Bone marrow (tissue), 2 donors: ENCODE measurements around the gene ACAP1.

ENCODE experiments used
- DNase-seq, 2 donors: peaks; one replicate each; lab custom pipeline; 2025; lab: John Stamatoyannopoulos, UW

Gene ACAP1

DNA sequence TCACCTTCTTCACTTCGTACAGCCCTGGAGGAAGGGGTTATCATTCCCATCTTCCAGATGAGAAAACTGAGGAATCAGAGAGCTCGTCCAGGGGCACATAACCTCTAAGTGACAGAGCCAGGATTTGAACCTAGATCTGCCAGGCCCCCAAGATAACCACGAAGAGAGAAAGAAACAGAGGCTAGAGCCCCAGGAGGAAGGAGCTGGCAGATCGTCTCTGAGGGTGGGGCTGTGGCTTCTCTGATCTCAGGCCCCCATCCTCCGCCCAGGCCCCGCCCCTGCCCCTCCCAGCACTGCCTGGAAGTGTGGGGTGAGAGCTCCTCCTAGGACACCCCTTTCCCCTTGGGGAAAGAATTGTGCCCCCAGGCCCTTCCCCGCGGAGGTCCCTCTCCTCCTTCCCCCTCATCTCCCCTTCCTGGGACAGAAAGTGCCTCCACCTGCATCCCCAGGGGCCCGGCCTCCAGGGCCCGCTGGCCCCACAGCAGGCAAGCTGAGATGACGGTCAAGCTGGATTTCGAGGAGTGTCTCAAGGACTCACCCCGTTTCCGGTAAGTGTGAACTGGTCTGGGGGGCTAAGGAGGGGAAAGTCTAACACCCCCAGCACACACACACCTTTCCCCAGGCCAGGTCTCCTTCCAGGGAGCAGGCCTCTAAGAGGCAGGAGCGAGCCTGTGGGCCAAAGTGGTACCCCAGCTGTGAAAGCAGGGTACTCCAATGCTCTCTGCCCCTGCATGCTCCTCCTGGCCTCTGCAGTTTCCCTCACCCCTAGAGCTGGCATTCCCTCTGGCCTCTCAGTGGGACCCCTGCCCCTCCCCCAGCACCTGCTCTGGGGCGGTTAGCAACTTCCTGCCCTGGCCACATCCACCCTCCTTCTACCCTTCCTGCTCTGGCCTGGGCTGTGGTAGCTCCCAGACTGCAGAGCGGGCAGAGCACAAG, at the start of gene ACAP1:
Gene ACAP1, plus strand, starts transcription at position 290 of the 936 bp plus-strand sequence. Its CDS starts 206 bp downstream, at position 496.
- peak; percentile 35 to 46 for DNase-seq

- DNase-seq = no peak
Measured at GRCh38 chr17:7289256-7290032, 46.9 kb upstream of the ACAP1 start.

DNA sequence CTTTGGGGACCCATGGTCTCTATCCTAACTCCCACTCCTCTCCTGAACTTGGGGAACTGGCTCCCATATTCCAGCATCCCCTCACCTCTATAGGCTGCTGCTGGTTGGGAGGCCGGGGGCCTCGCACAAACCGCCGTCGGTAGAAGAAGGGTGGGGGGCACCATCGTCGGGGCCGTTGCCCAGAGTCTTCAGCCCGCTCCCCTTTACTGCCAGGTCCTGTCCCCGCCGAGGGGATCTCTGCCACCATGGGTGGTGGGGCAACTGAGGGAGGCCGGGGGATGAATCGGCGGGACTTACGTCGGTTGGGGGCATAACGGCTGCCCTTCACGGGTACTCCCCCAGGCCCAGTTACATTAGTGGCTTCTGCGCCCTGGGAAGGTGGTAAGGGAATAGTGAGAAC, 46.2 kb upstream of the ACAP1 start:
- DNase-seq = no peak

- DNase-seq = no peak
Measured at GRCh38 chr17:7290685-7291084, 45.6 kb upstream of the ACAP1 start.

GRCh38 chr17:7292194-7292593, 44.1 kb upstream of the ACAP1 start:
- DNase-seq = no peak

- no peak for DNase-seq
Measured at GRCh38 chr17:7292729-7293128, 43.6 kb upstream of the ACAP1 start.

- DNase-seq = no peak
Measured at GRCh38 chr17:7293159-7293558, 43.2 kb upstream of the ACAP1 start.

DNA sequence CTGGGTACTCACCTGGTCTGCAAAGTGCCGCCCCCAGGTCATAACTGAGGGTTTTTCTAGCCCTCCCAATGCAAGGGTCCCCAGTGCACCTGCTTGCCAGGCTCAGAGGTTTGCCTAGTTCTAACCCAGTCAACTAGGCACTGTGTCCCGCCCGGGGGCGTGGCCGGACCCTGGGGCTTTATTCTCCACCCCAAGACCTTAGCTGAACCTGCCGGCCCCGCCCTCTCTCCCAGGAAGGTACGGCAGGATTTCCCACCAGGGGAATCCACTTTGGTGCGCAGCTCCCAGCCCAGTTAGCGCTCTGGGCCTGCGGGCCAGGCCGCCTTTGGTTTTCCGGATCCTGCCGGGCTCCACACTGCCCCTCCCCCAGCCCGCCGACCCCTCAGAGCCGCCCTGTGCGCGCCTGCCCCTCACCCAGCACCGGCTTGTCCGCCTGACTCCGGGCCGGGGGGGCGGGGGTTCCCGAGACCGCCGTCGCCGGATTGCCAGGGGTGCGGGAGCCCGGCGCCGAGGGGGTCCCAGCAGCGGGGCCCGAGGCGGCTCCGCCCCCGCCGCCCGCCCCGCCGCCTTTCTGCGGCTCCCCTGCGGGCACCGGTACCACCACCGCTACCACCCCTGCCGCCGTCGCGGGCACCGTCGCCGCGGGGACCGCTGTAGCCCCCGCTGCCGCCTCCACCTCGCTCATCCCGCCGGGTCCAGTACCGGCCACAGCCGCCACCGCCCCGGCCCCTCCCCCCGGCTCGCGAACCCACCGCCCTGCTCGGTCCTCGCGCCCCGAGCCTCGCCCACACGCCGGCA, 42.3 kb upstream of the ACAP1 start:
- DNase-seq = no peak

DNA sequence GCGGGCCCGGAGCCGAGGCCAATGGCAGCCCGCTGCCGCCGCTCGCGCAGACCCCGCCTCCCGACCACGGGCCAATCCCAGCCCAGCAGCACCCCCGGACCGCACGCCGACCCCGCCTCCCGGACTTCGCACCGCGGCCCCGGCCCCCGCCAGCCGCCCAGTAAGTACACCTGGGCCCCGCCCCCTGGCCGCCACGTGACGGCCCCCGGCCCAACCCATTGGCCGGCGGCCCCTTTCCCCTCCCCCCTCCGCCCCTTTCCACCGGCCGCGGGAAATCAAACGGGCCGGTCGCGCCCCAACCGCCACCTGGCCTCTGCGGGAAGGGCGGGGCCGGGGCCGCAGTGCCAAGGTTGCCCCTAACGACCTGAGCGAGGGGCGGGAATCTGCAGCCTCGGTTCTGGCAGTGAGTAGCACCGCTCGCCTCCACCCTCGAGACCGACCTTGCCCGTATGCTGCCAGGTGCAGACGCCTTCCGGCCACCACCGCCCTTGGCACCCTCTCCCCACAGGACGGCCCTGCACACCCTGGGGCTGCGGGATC, 41.6 kb upstream of the ACAP1 start, which contains the start of gene YBX2:
Gene YBX2, minus strand, starts transcription at position 26 of the 540 bp plus-strand sequence. CDS start 139 bp downstream, outside the sequence.
- DNase-seq = no peak

DNA sequence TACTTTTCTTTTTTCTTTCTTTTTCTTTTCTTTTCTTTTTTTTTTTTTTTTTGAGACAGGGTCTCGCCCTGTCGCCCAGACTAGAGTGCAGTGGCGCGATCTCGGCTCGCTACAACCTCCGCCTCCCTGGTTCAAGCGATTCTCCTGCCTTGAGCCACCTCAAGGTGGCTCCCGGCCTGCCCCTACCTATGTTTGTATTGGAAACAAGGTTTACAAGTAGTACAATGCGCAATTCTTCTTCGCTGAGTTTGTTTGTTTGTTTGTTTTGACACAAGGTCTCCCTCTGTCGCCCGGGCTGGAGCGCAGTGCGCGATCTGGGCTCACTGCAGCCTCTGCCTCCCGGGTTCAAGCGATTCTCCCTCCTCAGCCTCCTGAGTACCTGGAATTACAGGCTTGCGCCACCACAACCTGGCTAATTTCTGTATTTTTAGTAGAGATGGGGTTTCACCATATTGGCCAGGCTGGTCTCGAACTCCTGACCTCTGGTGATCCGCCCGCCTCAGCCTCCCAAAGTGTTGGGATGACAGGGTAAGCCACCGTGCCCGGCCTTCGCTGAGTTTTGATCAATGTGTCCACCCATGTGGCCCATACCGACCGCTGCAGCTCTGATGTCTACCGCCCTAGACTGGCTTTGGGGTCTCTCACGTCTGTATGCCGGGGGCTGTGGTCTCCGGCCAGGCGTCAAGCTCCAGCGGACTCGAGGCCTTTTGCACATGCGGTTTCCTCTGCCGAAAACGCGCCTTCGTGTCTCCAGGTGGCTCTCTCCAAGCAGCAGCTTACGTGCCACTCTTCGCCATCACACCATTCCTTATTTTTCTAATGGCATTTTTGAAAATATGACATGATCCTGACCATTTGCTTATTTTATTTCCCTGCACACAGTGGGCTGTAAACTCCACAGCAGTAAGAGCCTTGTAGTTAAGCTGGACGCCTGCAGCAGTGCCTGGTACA, 40.8 kb upstream of the ACAP1 start:
- DNase-seq = no peak

- peak; percentile 27 to 56 for DNase-seq
Measured at GRCh38 chr17:7296189-7296861, 40.0 kb upstream of the ACAP1 start.

GRCh38 chr17:7304179-7304578, 32.1 kb upstream of the ACAP1 start:
- no peak for DNase-seq

DNA sequence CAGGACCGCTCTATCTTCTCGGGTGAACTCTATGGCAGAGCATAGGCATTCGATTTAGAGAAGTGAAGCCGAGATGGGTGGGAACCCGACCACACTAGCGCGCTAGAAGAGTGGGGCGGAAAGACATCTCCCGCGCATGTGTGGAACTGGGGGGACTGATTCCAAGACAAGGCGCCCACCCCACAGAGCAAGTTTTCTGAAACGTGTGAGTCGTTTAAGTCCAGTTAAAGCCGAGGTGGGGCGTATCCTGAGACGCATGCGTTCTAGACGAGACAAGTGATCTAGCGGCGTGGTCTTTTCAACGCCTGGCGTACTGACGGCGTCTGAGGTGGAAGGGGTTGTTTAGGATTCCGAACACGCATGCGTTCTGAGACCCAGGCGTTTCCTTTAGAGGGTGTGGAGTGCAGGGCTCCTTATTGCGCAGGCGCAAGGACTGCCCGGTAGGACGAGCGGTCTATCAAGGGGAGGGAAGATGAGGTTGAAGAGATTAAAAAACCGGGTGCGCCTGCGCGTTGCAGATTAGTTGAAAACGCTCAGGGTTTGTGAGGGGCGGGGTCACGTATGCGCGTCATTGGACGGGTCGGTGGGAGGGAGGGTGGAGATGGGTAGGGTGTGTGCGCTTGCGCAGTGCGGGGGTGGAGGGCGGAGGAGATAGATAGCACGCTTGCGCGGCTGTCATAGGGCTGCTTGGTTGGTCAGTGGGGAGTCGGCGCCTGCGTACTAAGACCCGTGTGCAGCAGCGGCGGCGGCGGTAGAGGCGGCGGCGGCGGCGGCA, 29.2 kb upstream of the ACAP1 start, which contains the start of gene EIF5A:
Gene EIF5A, plus strand, starts transcription at position 718 of the 775 bp plus-strand sequence. CDS start 2,008 bp downstream, outside the sequence.
- peak; percentile 99 to 100 for DNase-seq

DNA sequence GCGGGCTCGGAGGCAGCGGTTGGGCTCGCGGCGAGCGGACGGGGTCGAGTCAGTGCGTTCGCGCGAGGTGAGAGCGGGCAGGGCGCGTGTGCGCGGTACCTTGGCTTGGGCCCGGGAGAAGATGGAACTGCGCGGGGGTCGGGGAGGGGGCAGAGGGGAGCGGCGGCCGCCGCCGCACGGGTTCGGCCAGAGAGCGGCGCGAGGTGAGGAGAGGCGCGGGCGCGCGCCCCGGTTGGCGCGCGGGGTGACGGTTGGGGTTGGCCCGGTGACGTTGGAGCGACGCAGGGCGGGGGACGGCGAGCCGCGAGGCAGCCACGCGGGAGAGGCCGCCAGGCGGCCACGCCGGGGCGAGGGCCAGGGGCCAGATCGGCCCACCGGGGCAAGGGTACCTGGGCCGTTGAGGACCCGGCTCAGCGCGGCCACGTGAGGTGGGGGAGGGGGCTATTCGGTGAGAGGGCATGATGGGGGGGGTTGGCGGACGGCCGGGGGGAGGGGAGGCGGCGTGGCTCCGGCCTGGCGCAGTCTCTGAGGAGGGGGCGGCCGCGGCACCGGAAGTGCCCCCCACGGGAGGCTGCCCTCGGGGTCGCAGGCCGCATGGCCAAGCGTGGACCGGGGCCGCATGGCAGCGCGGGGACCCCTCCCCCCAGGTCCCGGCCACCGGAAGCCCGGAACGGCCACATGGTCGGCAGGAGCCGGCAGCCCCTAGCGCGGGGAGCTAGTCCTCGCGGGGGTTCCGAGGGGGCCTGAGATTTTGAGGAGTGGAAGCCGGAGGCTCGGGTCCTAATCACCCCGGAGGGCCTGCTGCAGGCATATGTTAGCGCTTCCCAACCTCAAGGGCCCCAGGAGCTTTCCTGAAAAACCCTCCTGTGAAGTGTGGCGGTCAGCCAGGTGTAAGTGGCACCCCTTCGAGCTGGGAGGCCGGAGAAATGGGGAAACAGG, 28.4 kb upstream of the ACAP1 start:
- DNase-seq = no peak

GRCh38 chr17:7308625-7309433, 27.5 kb upstream of the ACAP1 start:
- DNase-seq = peak; percentile 62 to 88

- no peak for DNase-seq
Measured at GRCh38 chr17:7309628-7310027, 26.7 kb upstream of the ACAP1 start.

GRCh38 chr17:7311110-7311705, 25.1 kb upstream of the ACAP1 start:
- no peak for DNase-seq
